Left kidney (tissue), 2 donors: Measurements from ENCODE around the gene DENND5A. TPM values are rescaled to one million over a fixed set of nuclear protein-coding genes. Genes with fewer than 3 reads are reported as not detected.
A peak's percentile ranks its signal among the peaks of the same experiment; 100 is the strongest.
"Not testable (repeated sequence)": the region's sequence is repeated elsewhere in the genome, so short reads cannot be mapped to it uniquely, and the experiment has no call there.

ENCODE experiments used
- DNase-seq: peaks from one replicate; pipeline ENCODE4 v3.0.0-alpha.2; 2013
- polyA plus RNA-seq: library from polyadenylated mRNA; unstranded; fragments of 120-200 nt; gene quantifications from one replicate; pipeline ENCODE4 v1.2.1, GENCODE V29; 2013; ENCODE audit not compliant: insufficient read length

DENND5A gene
- polyA plus RNA-seq, 1 donor = 101 TPM

DNA sequence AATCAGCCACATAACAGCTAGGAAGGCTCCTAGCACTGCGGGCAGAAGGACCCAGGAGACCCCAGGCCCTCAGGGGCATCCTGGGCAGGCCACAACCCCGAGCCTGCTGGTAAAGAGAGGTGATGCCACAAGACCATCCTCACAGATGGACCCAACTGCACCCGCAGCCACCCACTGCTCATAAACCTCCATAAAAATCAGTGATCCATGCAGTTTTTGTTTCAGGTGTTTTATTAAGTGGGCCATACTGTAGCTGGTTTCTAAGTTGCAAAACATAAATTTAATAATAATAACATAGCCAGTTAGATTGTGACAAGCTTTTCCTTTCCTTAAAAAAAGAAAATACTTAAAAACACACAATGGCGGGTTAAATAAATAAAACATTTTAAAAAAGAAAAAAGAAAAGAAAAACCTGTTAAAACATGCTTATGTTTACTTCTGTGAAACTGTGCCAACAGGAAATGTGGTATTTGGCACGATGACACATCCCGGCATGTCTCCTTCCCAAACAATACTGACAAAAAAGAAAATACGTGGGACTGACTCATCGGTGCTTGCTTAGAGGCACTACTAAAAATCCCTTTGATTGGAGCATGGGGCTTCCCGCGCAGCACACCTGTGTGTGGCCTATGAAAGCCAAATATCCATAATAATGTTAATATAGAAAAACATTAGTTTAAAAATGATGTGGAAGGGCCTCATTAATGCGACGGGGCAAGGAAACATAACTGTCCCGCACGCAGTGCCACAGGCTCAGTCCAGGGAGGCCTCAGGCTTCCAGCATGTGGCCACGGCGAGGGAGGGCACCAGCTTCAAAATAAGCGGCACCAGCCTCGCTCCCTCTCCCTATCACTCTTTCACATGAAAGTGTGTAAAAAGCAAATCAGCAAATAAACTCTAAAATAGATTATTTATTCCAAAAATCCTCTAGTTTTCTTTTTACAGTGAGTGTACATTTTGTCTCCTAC, 126.3 kb downstream of the DENND5A start:
- DNase-seq = no peak

DNA sequence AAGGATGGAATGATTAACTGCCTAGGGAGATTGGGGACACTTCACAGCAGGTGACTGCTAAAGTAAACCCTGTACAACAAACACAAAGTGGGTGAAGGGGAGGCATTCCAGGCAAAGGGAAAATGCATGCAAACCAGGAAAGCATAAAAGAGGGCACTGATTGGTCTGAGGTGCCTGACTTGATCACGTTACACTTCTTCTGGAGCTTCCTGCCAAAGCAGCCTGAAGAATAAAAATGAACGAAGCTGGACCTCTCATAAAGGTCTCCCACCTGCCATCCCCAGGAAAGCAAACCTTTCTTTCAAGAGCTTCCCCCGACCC, 127.1 kb downstream of the DENND5A start:
- DNase-seq = no peak

DNA sequence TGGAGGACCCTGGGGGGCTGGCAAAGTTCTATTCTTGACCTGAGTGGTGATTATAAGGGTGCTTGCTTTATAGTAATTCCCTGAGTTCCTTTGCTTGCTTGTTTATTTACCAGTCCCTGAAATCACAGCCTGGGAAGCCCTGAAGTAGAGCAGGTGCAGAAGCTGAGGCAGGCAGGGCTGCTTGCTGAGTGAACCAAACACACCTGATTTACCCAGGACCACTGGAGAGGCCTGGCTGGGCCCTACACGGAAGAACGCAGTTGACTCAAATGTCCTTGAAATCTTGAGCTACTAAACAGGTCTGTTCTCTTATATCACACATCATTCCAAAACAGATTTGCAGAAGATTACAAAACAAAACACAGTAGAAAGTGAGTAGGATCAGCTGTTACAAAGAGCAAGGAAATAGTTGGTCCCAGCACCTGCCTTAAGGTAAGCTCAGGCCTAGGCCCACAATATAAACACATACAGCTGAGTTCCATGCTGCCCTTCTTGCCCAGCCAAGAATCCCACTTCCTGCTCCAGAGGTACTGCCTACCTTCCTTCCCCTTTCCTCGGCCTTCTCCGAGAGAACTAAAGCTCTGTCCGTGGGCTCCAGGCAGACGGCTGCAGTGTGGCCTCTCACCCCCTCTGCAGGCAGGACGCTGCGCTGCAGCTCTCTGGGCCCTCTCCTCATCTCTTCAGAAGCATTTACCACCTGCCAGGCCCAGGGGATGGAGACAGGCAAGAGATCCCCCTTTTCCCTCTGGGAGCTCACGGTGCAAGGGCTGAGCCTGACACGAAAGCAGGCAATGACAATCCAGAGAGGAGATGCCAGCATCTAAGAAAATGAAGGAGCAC, 127.6 kb downstream of the DENND5A start:
- DNase-seq = peak; percentile 69

DNA sequence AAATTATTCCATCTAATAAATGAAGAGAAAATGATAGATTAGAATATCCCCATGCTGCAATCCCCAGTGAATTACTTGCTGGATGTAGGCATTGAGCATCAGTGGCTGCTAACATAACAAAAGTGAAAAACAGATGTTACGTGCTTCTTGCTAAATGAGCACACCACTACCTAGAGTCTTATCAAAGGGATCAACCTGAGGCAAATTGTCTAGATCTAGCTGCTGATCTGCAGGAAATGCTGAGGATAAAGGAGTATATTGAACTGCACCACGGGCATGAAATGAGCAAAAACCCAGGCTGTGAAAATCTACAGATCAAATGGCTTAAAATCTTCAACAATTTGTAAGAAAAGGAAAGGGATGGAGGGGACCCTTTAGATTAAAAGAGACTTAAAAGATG, 128.4 kb downstream of the DENND5A start:
- no peak for DNase-seq

DNA sequence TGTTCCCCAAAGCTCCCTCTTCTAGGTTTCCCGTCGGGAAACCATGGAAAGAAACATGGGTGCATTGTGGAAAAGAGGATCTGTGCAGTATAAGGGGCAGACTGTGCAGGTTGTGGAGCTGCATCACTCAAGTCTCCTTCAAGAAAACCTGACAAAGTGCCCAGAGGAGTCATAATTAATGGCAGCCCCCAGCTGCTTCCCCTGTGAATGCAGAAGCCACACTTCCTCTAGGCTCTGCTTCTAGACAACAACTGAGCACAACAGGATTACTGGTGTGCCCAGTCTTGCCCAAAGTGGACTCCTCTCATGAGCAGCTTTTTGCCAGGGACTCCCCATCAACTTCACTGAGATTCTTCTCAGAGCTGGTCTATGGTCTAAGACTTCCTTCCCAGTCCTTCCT, 131.2 kb downstream of the DENND5A start:
- no peak for DNase-seq

DNA sequence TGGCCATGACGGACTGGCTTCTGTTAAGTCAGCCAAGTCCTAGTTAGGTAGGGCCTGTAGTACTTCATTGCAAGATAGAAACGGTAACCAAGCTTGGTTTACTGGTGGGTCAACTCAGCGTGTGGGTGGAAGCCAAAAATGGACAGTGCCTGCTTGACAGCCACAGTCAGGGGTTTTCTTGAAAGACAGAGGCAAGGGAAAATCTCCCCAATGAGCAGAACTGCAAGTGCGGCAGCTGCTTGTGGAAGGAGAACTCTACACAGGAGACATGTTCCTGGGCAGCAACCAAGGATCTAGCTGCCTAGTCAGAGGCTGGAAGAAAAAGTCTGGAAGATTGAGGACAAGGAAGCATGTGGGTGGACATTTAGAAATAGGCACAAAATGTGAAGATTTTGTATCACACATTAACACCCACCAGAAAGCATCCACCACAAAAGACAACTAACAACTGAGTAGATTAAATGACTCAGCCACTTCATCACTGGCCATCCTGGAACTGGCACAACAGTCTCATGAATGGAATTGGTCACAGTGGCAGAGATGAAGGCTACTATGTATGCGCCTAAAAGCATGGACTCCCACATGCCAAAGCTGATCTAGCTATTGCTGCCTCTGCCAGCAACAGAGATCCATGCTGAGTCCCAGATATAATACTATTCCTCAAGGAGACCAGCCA, 132.8 kb downstream of the DENND5A start:
- no peak for DNase-seq

DNA sequence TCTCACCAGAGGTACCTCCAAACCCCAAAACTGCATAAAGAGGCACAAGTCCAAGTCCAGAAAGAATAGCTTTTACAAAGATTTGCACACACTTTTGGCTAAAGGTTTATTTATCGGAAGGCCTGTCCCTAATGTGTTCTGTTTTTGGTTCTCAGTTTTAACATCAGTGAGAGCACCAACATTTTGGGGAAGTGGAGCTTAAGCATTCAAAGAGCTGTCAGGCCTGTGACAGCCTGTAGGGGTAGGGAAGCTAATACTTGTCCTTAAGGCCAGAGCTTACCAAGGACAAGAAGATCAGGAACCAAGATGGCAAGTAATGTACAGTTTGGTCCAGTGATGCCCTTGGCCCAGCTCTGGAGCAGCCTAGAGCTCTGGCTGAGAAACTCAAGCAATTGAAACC, 134.9 kb downstream of the DENND5A start:
- no peak for DNase-seq

DNA sequence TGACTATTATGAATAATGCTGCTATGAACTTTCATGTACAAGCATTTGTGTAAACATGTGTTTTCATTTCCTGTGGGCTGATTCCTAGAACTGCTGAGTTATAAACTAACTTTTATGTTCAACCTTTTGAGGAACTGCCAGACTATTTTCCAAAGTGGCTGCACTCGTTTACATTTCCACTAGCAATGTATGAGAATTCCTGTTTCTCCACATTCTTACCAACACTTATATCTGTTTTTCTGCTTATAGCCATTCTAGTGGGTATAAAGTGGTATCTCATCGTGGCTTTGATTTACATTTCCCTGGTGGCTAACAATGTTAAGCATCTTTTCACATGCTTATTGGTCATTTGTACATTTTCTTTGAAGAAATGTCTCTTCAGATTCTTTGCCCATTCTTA, 138.5 kb downstream of the DENND5A start:
- DNase-seq = no peak

DNA sequence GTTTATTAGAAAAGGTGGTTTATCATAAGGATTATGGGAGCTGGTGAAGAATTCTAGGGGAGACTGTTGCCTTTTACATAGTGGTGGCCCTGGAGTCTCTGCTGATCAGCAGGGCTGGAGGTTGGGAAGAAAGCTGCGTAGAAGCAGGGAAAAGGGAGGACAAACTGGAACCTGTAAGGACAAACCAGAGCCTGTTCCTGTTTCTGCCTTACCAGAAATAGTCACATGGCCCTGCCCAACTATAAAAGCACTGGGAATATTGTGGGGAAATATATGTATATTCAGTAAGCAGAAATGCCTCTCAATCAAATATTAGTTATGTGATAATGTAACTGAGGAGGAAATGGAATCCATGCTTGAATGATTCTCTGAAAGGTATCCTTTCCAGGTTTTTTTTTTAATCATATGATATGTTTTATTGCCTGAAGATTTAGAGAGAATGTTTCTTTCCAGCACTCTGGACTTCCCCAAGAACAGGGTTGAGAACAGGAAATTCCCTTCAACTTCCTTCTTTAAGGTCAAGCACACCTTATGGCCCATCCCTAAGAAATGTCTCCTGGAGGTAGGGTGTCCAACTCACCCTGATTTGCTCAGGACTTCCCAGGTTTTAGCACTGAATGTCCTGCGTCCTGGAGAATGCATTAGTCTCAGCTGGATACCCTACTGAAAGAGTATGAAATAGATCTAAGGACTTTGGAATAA, 139.8 kb downstream of the DENND5A start:
- no peak for DNase-seq

DNA sequence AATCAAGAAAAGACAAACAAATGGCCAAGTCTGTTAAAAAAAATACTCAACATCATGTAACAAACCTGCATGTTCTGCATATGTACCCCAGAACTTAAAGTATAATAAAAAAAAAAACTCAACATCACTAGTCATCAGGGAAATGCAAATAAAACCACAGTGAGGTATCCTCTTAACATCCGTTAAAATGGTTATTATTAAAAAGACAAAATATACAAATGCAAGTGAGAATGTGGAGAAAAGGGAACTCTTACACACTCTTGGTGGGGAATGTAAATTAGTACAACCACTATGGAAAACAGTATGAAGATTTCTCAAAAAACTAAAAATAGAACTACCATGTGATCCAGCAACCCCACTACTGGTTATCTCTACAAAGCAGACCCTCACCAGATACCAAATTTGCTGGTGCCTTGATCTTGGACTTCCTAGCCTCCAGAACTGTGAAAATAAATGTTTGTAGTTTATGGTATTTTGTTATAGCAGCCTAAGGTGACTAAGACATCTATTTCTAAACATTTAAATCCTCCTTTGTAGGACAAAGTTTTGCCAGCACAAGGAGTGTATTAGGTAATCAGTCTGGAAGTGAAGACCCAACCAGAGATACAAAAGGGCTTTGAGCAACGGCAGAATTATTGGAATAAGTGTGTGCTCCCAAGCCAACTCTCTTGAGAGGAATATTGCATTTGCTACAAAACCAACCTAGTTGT, 141.4 kb downstream of the DENND5A start:
- no peak for DNase-seq

DNA sequence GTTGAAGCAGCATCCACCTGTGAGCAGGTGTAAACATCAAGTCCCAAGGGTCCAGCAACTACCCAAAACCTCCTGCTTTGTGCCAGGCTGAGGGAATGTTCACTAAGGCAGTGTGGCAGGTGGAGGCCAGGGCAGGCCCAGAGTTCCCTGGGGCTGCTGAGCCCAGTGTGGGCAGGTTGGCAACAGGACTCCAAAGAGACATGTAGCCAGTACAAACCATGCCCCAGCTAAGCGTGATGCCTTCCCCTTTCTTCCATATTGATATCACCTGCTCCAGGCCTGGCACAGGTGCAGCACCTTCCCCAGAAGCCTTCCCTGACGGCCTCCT, 143.7 kb downstream of the DENND5A start:
- DNase-seq = no peak

DNA sequence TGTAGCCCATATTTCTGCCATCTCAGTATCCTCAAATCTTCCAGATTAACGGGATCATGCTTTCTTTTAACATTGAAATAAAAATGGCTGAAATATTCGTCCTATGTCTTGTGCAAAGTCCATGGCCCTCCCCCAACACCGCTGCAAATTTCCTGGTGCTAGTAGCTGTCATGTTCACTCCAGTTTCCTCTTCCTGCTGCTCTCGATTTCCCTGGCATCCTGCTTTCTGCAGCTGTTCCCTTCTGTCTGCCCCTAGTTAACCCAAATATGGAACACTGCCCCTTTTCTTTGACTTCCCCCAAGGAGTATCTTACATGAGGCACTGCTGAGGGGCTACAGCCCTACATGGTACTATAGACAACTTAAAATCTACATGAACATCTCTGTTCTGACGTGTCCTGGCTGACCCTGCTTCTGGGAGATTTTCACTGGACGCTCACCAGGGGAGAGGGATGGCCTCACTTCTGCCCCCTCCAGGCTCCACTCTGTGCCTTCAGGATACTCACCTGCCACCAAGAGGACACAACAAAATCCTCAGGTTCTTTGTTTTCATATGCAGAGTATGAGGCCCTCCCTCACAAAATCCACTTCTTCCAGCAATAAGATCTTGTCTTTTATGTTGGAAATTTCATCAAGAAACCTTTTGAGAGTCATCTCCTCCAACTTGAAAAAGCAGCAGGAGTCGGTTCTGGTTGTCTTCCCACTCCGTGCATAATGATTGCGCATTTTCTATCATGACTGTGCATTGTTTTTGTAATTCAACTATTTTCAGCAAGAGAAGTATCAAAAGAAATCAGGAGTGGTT, 144.3 kb downstream of the DENND5A start:
- no peak for DNase-seq

DNA sequence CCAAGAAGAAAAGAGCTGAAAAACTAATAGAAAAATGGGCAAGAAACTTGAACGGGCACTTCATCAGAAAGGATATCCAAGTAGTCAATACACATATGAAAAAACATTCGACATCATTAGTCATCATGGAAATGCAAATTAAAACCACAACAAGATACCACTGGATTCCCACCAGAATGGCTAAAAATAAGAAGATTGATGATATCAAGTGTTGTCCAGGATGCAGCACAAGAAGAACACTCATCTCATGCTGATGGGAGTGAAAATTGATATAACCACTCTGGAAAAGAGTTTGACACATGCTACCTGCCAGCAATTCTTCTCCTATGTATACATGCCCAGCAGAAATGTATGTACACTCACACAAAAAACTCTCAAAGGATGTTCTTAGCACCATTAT, 146.9 kb downstream of the DENND5A start:
- no peak for DNase-seq

DNA sequence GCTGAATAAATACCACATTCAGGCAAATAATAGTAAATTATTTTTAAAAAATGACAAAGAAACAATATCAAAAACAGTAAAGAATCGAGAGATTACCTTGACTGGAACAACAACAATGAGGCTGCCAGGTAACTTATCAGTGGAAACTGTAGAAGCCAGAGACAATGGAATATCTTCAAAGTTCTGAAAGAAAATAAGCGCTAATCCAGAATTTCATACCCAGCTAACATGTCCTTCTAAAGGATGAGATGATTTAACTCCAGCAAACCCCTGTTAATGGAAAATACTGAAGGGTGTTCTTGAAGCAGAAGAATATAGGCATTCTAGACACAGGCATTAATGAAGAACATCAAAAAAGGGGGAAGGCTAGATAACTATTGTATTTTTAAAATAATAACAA, 153.1 kb downstream of the DENND5A start:
- no peak for DNase-seq

DNA sequence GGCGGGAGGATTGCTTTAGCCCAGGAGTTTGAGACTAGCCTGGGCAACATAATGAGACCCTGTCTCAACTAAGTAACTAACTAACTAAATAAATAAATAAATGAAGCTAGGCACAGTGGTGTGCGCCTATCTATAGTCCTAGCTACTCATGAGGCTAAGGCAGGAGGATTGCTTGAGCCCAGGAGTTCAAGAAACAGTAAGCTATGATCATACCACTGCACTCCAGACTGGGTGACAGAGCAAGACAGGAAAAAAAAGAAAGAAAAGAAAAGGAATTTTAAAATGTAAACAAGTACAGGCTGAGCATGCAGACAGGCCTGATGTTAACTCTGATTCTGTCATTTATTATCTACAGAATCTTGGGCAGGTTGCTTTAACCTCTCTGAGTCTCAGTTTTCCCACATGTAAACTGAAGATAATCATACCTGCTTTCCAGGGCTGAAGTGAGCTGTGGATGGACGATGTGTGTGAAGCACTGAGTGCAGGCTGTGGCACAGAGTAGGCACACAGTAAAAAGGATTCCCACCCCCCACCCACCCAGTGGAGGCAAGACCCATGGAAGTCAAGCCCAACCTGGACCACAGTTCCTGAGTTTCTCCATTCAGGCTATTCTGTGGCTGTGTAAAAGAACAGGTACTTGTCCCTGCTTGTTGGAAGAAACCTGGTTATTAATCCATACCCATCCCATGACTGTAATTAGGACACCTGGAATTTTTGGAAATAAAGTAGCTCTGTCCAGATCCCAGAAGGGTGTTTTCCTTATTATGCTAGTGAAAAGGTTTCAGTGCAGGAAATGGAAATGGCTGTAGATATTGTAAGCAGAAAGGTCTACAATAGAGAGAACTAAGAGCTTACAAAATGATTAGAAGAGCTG, 155.1 kb downstream of the DENND5A start:
- no peak for DNase-seq

DNA sequence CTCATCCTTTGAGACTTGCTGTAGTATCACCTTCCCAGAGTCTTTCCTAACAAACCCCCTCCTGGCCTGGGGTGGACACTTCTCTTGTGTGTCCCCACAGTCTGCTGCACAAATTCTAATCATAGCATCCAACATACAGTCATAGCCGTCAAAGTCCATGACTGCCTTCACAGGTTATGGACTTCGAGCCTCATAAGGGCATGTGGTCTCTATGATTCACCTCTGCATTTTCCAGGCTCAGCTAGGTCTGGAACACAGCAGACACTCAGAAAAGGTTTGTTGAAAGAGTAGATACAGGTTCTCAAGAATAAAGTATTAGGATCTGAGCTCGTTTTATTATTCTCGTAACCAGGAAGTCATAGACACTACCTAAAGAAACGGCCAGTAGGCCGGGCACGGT, 160.6 kb downstream of the DENND5A start:
- no peak for DNase-seq

DNA sequence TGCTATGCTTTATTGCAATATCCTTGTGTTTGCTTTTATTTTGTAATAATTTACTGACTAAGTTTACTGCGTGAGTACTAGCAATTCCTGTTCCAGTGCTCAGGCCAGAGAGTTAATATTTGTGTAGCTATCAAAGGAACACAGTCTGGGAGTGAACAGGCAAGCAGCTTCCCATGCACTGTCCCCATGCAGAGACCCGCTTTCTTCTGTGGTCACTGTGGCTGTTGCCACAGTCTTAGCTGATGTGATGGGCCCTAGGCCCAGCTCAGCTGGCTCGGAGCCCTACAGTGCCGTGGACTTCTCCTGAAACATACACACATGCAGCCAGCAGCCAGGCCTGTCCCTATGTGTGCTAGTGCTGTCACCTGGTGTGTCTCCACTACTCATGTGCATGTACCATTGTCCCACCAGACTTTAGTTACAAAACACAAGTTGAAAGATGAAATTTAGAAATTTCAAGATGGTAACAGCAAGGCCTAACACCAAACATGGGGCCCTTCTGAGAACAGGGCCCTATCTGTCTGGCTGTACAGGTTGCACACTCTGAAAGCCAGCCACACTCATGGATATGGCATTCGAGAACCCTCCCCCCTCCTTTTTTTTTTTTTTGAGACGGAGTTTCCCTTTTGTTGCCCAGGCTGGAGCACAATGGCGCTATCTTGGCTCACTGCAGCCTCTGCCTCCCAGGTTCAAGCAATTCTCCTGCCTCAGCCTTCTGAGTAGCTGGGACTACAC, 161.4 kb downstream of the DENND5A start:
- no peak for DNase-seq

DNA sequence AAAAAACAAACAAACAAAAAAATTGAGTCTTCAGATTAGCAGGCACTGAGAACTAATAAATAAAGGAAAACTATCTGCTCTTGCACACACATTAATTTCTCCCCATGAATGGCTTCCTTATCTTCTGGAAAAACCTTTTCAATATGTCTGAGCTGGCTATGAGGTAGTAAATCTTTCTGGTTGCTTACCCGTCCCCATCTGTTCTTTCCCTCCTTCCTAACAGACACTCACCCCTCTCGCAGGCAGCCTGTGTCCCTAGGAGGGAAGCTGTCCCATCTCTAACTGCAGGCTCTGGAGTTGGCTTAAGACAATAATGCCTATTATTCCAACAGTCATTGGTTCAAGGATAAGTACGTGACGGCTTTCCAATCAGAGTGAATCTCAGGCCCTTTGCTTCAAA, 165.5 kb downstream of the DENND5A start:
- no peak for DNase-seq

DNA sequence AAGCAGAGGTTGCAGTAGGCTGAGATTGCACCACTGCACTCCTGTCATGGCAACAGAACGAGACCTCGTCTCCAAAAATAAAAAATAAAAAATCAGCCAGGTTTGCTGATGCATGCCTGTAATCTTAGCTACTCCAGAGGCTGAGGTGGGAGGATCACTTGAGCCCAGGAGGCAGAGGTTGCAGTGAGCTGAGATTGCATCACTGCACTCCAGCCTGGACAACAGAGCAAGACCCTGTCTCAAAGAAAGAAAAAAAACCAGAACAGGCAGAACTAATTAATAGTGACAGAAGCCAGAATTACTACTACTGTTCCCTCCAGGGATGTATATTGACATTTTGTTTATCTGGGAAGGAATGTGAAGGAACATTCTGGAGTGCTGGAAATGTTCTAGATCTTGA, 166.7 kb downstream of the DENND5A start:
- DNase-seq = not testable (repeated sequence)
